Stimulated activated CD4-positive, alpha-beta T cell treated with anti-CD3 and anti-CD28 coated beads, Interleukin-12 subunit alpha, Interleukin-12 subunit beta, amount 100 ng/mL, for 48 hours (primary cell): ENCODE measurements around the gene TARBP1.
A peak's percentile ranks its signal among the peaks of the same experiment; 100 is the strongest.
"Not testable (repeated sequence)": the region's sequence is repeated elsewhere in the genome, so short reads cannot be mapped to it uniquely, and the experiment has no call there.

Source experiments
- DNase-seq, 3 donors: peaks; one replicate each; pipeline ENCODE4 v3.0.0-alpha.2; 2020; ENCODE audit warnings: low read depth in 2 of 3, low spot score in 1 of 3

Gene TARBP1

GRCh38 chr1:234440348-234440747 lies 38.6 kb downstream of the TARBP1 start:
- DNase-seq: no peak

- no peak for DNase-seq
Observed at GRCh38 chr1:234438579-234438978, 40.4 kb downstream of the TARBP1 start.

- DNase-seq: no peak
Observed at GRCh38 chr1:234437423-234438171, 41.4 kb downstream of the TARBP1 start.

- DNase-seq: no peak
Observed at GRCh38 chr1:234435620-234436019, 43.4 kb downstream of the TARBP1 start.

GRCh38 chr1:234434706-234435105 lies 44.3 kb downstream of the TARBP1 start:
- DNase-seq: no peak

GRCh38 chr1:234433563-234434285 lies 45.3 kb downstream of the TARBP1 start:
- no peak for DNase-seq

GRCh38 chr1:234431255-234431654 lies 47.7 kb downstream of the TARBP1 start:
- DNase-seq: no peak

- DNase-seq: no peak
Observed at GRCh38 chr1:234430691-234431090, 48.3 kb downstream of the TARBP1 start.

GRCh38 chr1:234429434-234429806 lies 49.6 kb downstream of the TARBP1 start:
- no peak for DNase-seq

- no peak for DNase-seq
Observed at GRCh38 chr1:234427950-234428646, 50.9 kb downstream of the TARBP1 start.

GRCh38 chr1:234413990-234414389 lies 65.0 kb downstream of the TARBP1 start:
- DNase-seq: no peak

GRCh38 chr1:234413485-234413884 lies 65.5 kb downstream of the TARBP1 start:
- DNase-seq: no peak

GRCh38 chr1:234412830-234413229 lies 66.1 kb downstream of the TARBP1 start:
- DNase-seq: no peak

- no peak for DNase-seq
Observed at GRCh38 chr1:234409328-234409727, 69.7 kb downstream of the TARBP1 start.

GRCh38 chr1:234408757-234409156 lies 70.2 kb downstream of the TARBP1 start:
- DNase-seq: peak; percentile 53 to 56 (median 56)

GRCh38 chr1:234406871-234407270 lies 72.1 kb downstream of the TARBP1 start:
- no peak for DNase-seq

- no peak for DNase-seq
Observed at GRCh38 chr1:234405676-234406075, 73.3 kb downstream of the TARBP1 start.

GRCh38 chr1:234402939-234403338 lies 76.0 kb downstream of the TARBP1 start:
- no peak for DNase-seq

GRCh38 chr1:234401658-234402057 lies 77.3 kb downstream of the TARBP1 start:
- no peak for DNase-seq

- no peak for DNase-seq
Observed at GRCh38 chr1:234400773-234401172, 78.2 kb downstream of the TARBP1 start.

- DNase-seq: not testable (repeated sequence)
Observed at GRCh38 chr1:234399515-234399914, 79.5 kb downstream of the TARBP1 start.

GRCh38 chr1:234398849-234399381 lies 80.1 kb downstream of the TARBP1 start:
- no peak for DNase-seq
